Measurements from ENCODE around the gene SWAP70.

DNA sequence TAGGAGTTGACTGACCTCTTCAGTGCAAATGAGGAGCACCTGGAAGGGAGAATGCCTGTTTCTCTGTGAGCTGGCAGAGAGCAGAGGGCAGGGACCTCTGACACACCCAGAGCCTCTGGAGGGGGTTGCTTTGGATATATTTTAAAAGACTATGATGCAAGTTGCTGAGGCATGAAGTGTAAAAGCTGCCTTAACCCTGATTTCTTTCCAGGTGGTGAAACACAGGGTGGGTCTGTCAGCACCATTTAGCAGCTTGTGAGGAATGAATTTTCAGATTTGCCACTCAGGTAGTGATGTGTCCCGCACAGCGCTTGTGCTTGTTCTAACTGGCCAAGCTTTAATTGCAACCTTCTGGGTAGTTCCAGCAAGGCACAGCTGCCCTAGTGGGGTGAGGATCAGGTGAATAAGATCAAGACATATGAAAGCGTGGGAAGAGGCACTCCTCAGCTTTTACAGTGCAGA, 90.2 kb downstream of the SWAP70 start:
- TF ChIP-seq CTCF (conservative IDR thresholded peaks at IDR 0.05) (no peak), EZH2 (IDR thresholded peaks at IDR 0.05; ENCODE audit: low read depth) (no peak)

All from PC-9 (cell line).